Muscle layer of colon (tissue), 2 donors: Measurements from ENCODE around the gene STX12.
"Not testable (repeated sequence)": the region's sequence is repeated elsewhere in the genome, so short reads cannot be mapped to it uniquely, and the experiment has no call there.

ENCODE experiments used
- H3K27ac ChIP-seq: one replicate; pipeline ENCODE4 v1.7.0; 2013; ENCODE audit warnings: low read depth, mild to moderate bottlenecking, low read length, moderate library complexity
- H3K27me3 ChIP-seq, 2 donors: one replicate each; pipeline ENCODE4 v1.7.0; 2013; ENCODE audit warnings: low read length in 2 of 2, mild to moderate bottlenecking in 2 of 2; ENCODE audit not compliant: insufficient read depth in 2 of 2, control insufficient read depth in 1 of 2
- H3K36me3 ChIP-seq: one replicate; pipeline ENCODE4 v1.7.0; 2013; ENCODE audit warnings: mild to moderate bottlenecking, low read length; ENCODE audit not compliant: insufficient read depth
- H3K4me1 ChIP-seq: one replicate; pipeline ENCODE4 v1.7.0; 2013; ENCODE audit warnings: mild to moderate bottlenecking, low read length; ENCODE audit not compliant: insufficient read depth
- H3K4me3 ChIP-seq, 2 donors: one replicate each; pipeline ENCODE4 v1.7.0; 2013; ENCODE audit warnings: low read length in 2 of 2, low read depth in 1 of 2, mild to moderate bottlenecking in 1 of 2, moderate library complexity in 1 of 2
- H3K9ac ChIP-seq: one replicate; pipeline ENCODE4 v1.7.0; 2013; ENCODE audit warnings: low read length
- H3K9me3 ChIP-seq: one replicate; pipeline ENCODE4 v1.7.0; 2013; ENCODE audit warnings: mild to moderate bottlenecking, low read length
- donor health status: abdominal sarcoma.
- donor health status: Adenocarcinoma of cecum.

The STX12 gene

DNA sequence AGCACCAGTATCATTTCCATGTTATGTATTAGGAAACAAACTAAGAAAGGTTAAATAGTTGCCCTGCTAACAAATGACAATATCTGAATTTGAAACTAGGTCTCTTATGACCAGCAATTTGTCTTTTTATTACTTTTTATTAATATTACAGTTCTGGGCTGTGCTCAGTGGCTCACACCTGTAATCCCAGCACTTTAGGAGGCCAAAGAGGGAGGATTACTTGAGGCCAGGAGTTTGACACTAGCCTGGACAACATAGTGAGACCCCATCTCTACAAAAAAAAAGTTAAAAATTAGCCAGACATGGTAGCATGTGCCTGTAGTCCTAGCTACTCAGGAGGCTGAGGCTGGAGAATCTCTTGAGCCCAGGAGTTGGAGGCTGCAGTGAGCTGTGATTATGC is 3.3 kb downstream of the STX12 start:
- H3K9me3 ChIP-seq, H3K4me3 ChIP-seq, H3K27ac ChIP-seq, H3K9ac ChIP-seq, H3K36me3 ChIP-seq, H3K27me3 ChIP-seq: not testable (repeated sequence)
- H3K4me1 ChIP-seq = peaks cover 11% of the 10 kb centered on the region

- H3K4me1 ChIP-seq = peaks cover 11% of the 10 kb centered on the region
- H3K9me3 ChIP-seq = no peaks in the 10 kb centered on the region
- H3K27me3 ChIP-seq = no peaks in the 10 kb centered on the region
- H3K36me3 ChIP-seq = no peaks in the 10 kb centered on the region
- no peak overlapping the region for H3K9ac ChIP-seq
- no peak overlapping the region for H3K27ac ChIP-seq
- H3K4me3 ChIP-seq = no peak overlapping the region
Measured at GRCh38 chr1:27778056-27778455, 5.0 kb downstream of the STX12 start.

GRCh38 chr1:27779122-27779521 is 6.1 kb downstream of the STX12 start:
- H3K4me3 ChIP-seq = no peak overlapping the region
- no peaks in the 10 kb centered on the region for H3K9me3 ChIP-seq
- H3K27me3 ChIP-seq = no peaks in the 10 kb centered on the region
- H3K4me1 ChIP-seq = peaks cover 8% of the 10 kb centered on the region
- no peaks in the 10 kb centered on the region for H3K36me3 ChIP-seq
- no peak overlapping the region for H3K9ac ChIP-seq
- H3K27ac ChIP-seq = no peak overlapping the region

DNA sequence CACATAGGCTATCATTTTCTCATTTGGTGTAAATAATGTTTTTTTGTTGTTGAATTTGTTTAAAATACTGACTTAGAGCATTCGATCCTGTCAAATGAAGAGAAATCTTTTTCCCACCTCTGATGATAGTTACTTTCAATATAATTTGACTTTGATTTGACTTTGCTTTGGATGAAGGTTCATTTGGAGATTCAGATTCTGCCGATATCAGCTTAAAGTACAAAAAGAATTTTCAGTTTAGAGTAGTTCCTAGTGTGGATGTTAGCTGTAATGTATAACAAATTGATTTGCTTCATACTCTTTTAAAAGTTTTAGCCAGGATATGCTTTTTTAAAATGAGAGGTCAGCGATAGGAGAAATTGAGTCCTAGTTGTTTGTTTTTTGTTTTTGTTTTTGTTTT is 9.9 kb downstream of the STX12 start:
- H3K27me3 ChIP-seq = no peaks in the 10 kb centered on the region

DNA sequence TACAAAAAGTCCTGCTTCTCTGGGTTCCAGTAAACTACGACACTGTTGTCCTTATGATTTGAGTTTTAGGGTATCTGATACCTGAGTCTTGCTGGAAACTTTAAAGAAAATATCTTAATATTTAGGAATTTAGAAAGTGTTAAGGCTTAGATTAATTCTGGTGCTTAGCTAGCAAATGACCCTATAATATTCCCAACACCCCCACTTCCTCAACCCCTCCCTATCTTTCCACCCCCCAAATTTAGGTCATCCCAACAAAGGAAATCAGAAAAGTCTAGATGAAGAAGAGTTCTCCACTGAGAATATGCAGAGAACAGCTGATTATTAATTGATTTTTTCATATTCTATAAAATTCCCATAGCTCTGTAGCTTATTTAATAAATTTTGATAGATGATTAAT is 11.7 kb downstream of the STX12 start:
- Histone ChIP-seq H3K27ac (no peak overlapping the region), H3K27me3 (no peaks in the 10 kb centered on the region), H3K4me1 (no peaks in the 10 kb centered on the region), H3K9ac (no peak overlapping the region), H3K4me3 (no peak overlapping the region), H3K36me3 (peaks cover 3% of the 10 kb centered on the region), H3K9me3 (no peaks in the 10 kb centered on the region)

More for the DNA sequence above, 9.9 kb downstream of the STX12 start:
- H3K36me3 ChIP-seq = no peaks in the 10 kb centered on the region
- H3K9ac ChIP-seq = no peak overlapping the region
- no peak overlapping the region for H3K27ac ChIP-seq
- no peaks in the 10 kb centered on the region for H3K4me1 ChIP-seq
- no peak overlapping the region for H3K4me3 ChIP-seq
- H3K9me3 ChIP-seq = no peaks in the 10 kb centered on the region

DNA sequence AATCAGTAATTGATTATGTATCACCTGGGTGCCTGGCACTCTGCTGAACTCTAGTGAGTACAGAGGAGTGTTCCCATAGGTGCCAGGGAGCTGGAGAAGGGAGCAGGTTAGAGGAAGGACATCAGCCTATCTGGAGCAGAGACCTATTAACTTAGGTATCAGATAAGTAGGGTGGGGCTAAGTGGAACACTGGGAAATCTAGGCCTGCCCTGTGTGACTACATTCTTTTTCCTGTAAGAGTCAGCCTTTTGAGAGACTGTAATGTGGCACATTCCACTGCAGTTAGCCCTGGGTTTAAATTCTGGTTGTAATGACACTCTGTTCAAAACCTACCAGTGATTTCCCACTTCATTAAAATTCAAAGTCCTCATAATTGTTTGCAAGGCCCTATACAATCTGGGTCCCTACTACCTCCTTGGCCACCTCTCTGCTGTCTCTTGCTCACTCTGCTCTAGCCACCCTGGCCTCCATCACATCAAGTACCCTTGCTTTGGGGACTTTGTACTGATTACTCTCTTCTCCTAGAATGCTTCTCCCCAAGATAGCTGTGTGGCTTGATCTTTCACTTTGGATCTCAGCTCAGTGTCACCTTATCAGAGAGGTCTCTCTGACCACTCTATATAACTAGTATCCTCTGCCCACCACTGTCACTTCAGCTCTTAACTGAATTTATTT is 12.9 kb downstream of the STX12 start:
- Histone ChIP-seq H3K4me3 (no peak overlapping the region), H3K4me1 (no peaks in the 10 kb centered on the region), H3K36me3 (peaks cover 11% of the 10 kb centered on the region), H3K9me3 (no peaks in the 10 kb centered on the region), H3K27me3 (no peaks in the 10 kb centered on the region), H3K9ac (no peak overlapping the region), H3K27ac (no peak overlapping the region)

- H3K36me3 ChIP-seq = peaks cover 17% of the 10 kb centered on the region
- H3K9ac ChIP-seq = no peak overlapping the region
- no peak overlapping the region for H3K27ac ChIP-seq
- H3K4me1 ChIP-seq = no peaks in the 10 kb centered on the region
- no peaks in the 10 kb centered on the region for H3K27me3 ChIP-seq
- H3K9me3 ChIP-seq = no peaks in the 10 kb centered on the region
- no peak overlapping the region for H3K4me3 ChIP-seq
Measured at GRCh38 chr1:27787895-27788294, 14.9 kb downstream of the STX12 start.

DNA sequence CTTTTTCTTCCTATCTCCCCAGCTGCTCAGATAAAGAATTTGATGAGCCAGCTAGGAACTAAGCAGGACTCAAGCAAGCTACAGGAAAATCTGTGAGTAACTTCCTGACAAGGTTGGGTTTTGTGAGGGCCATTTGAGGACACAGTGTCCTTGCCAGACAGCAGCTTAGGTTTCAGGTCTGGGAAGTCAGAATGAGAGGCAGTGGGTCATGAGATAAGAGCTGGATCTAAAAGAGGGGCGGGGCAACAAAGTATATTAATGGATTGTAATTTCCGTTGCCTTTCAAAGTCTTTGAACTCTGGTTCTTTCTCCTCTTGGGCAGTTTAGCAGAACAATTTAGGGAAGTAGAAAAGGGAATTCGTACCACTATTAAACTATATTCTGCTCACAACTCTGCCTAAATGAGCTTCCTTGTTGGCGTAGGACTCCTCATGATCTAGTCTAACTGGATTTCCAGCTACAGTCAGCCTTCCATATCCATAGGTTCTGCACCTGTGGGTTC is 16.6 kb downstream of the STX12 start:
- no peaks in the 10 kb centered on the region for H3K4me1 ChIP-seq
- no peak overlapping the region for H3K9ac ChIP-seq
- no peak overlapping the region for H3K27ac ChIP-seq
- no peaks in the 10 kb centered on the region for H3K27me3 ChIP-seq
- no peak overlapping the region for H3K4me3 ChIP-seq
- H3K36me3 ChIP-seq = peaks cover 32% of the 10 kb centered on the region
- no peaks in the 10 kb centered on the region for H3K9me3 ChIP-seq

- H3K4me1 ChIP-seq, H3K9me3 ChIP-seq, H3K27me3 ChIP-seq, H3K27ac ChIP-seq, H3K4me3 ChIP-seq, H3K9ac ChIP-seq: not testable (repeated sequence)
- H3K36me3 ChIP-seq = peaks cover 38% of the 10 kb centered on the region
Measured at GRCh38 chr1:27790270-27790669, 17.3 kb downstream of the STX12 start.

DNA sequence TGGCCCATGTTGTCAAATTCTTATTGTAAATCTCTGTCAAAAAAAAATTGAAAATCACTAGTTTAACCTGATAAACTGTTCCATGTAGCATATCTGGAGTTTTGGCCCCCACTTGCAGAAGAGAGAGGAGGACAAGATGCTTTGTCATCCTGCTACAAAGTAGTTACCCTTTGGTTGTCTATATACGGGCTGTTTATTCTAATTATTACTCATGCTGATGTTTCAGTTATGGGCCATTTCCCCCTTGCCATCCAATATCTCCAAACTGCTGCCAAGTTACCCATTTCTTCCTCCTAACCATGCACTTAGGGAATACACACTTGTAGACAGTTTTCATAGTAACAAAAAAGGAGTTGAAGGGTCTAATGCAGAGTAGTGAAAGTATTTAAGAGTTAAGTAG is 22.6 kb downstream of the STX12 start:
- H3K4me3 ChIP-seq = no peak overlapping the region
- H3K9ac ChIP-seq = no peak overlapping the region
- H3K4me1 ChIP-seq = no peaks in the 10 kb centered on the region
- H3K27ac ChIP-seq = no peak overlapping the region
- no peaks in the 10 kb centered on the region for H3K9me3 ChIP-seq
- H3K27me3 ChIP-seq = no peaks in the 10 kb centered on the region
- H3K36me3 ChIP-seq = peaks cover 59% of the 10 kb centered on the region

DNA sequence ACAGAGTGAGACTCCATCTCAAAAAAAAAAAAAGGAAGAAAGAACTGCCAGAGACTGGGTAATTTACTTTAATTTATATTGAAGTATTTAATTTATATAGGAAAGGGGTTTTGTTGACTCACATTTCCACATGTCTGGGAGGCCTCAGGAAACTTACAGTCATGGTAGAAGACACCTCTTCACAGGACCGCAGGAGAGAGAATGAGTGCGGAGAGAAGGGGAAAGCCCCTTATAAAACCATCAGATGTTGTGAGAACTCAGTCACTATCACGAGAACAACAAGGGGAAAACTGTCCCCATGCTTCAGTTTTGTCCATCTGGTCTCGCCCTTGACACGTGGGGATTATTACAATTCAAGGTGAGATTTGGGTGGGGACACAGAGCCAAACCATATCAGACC is 31.8 kb downstream of the STX12 start:
- no peak overlapping the region for H3K9ac ChIP-seq
- H3K4me1 ChIP-seq = no peaks in the 10 kb centered on the region
- no peak overlapping the region for H3K27ac ChIP-seq
- no peaks in the 10 kb centered on the region for H3K9me3 ChIP-seq
- peaks cover 43% of the 10 kb centered on the region for H3K36me3 ChIP-seq
- no peaks in the 10 kb centered on the region for H3K27me3 ChIP-seq
- no peak overlapping the region for H3K4me3 ChIP-seq

- Histone ChIP-seq H3K27ac (no peak overlapping the region), H3K9me3 (no peaks in the 10 kb centered on the region), H3K36me3 (peaks cover 23% of the 10 kb centered on the region), H3K4me3 (no peak overlapping the region), H3K4me1 (no peaks in the 10 kb centered on the region), H3K27me3 (no peaks in the 10 kb centered on the region), H3K9ac (no peak overlapping the region)
Measured at GRCh38 chr1:27806758-27807157, 33.7 kb downstream of the STX12 start.
